AG09309 (cell line): ENCODE results near the gene MUSTN1.

Experiments used
- DNase-seq: peaks from one replicate; pipeline ENCODE4 v3.0.0-alpha.2; 2010; ENCODE audit warnings: low read depth
- H3K4me3 ChIP-seq: 2 replicates; pipeline ENCODE4 v1.5.1; 2011; ENCODE audit warnings: mild to moderate bottlenecking, low read depth, low read length, moderate library complexity; ENCODE audit not compliant: control insufficient read depth
- CTCF ChIP-seq: IDR thresholded peaks from 2 replicates; pipeline ENCODE4 v1.5.1; 2011; ENCODE audit warnings: mild to moderate bottlenecking, low read depth, low read length, inconsistent platforms; ENCODE audit not compliant: insufficient read depth, control insufficient read depth; ENCODE audit errors: missing control alignments

The MUSTN1 gene

GRCh38 chr3:52805270-52806039 is 29.4 kb downstream of the MUSTN1 start:
- no peak for TF ChIP-seq CTCF
- no peak overlapping the region for H3K4me3 ChIP-seq
- no peak for DNase-seq

GRCh38 chr3:52801839-52802238 is 33.0 kb downstream of the MUSTN1 start:
- TF ChIP-seq CTCF: no peak
- no peak for DNase-seq
- H3K4me3 ChIP-seq: no peak overlapping the region

DNA sequence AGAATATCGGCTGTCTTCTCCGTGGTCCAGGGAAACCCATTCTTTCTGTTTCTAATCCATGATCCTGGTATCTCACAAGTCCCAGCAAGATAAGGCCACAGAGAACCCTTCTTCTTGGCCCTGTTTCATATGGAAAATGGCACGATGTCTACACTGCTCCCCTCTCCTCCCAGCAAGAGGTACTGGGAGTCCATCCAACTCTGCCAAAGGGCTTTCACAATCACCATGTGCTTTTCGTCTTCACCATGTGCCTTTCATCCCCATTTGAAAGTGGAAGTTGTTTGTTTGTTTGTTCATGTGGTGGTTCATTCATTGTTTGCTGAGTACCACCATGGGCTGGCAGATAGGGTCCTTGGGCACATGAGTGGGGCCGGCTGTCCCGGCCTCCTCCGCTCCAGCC is 34.7 kb downstream of the MUSTN1 start:
- TF ChIP-seq CTCF: no peak
- DNase-seq: no peak
- no peak overlapping the region for H3K4me3 ChIP-seq

DNA sequence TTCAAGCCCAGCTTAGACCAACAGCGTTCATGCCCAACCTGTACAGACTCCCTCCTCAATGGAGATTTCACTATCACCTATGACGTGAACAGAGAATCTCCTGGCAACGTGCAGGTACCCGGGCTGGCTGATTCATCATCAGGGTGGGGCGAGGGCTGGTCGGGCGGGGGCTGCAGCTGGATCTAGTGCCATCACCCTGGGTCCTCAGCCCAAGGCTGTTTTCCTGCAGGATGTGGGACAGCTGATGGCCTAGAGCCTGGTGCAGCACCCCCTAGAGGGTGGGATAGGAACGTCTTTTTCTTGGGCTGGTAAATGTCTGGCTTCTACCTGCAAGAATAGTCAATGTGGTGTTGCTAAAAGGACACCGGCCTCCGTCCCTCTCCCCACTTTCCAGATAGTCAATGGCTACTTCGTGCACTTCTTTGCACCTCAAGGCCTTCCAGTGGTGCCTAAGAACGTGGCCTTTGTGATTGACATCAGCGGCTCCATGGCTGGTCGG is 35.8 kb downstream of the MUSTN1 start:
- no peak overlapping the region for H3K4me3 ChIP-seq
- DNase-seq: no peak
- TF ChIP-seq CTCF: peak; percentile 42

GRCh38 chr3:52798376-52798977 is 36.3 kb downstream of the MUSTN1 start:
- no peak overlapping the region for H3K4me3 ChIP-seq
- DNase-seq: no peak
- no peak for TF ChIP-seq CTCF

GRCh38 chr3:52796411-52796810 is 38.4 kb downstream of the MUSTN1 start:
- no peak overlapping the region for H3K4me3 ChIP-seq
- TF ChIP-seq CTCF: no peak
- DNase-seq: no peak
